ENCODE results near the gene KIAA0825.
"Not testable (repeated sequence)": the region's sequence is repeated elsewhere in the genome, so short reads cannot be mapped to it uniquely, and the experiment has no call there.

Gene KIAA0825

GRCh38 chr5:94181895-94182294 is 436.5 kb downstream of the KIAA0825 start:
- TF ChIP-seq, protein P1, sequence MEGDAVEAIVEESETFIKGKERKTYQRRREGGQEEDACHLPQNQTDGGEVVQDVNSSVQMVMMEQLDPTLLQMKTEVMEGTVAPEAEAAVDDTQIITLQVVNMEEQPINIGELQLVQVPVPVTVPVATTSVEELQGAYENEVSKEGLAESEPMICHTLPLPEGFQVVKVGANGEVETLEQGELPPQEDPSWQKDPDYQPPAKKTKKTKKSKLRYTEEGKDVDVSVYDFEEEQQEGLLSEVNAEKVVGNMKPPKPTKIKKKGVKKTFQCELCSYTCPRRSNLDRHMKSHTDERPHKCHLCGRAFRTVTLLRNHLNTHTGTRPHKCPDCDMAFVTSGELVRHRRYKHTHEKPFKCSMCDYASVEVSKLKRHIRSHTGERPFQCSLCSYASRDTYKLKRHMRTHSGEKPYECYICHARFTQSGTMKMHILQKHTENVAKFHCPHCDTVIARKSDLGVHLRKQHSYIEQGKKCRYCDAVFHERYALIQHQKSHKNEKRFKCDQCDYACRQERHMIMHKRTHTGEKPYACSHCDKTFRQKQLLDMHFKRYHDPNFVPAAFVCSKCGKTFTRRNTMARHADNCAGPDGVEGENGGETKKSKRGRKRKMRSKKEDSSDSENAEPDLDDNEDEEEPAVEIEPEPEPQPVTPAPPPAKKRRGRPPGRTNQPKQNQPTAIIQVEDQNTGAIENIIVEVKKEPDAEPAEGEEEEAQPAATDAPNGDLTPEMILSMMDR (IDR thresholded peaks at IDR 0.05; ENCODE audit: borderline replicate concordance, insufficient read depth, low read depth, low read length): 0 out of 2 replicates have a peak, but pooled peaks have one; percentile 28
- H3K4me3 ChIP-seq (ENCODE audit: low read depth, low read length): no peak overlapping the region

DNA sequence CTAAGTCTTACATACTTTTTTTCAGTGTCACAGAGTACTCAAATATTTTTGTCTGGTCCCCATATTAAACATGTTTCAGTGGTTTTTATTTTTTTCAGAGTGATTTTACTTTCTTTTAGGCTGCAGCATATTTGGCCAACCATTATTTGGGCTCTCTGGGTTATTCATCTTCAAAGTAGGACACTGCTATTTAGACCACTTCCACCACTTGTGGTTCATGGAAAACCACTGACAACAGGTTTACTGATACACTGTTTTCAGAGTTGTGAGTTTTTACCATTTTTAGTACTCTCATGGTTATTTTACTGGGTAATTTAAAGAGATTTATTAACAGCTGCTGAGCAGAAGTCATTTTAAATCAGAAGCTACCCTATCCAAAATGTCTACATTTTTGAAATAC is 437.6 kb downstream of the KIAA0825 start:
- TF ChIP-seq, protein P1 (IDR thresholded peaks at IDR 0.05; ENCODE audit: borderline replicate concordance, insufficient read depth, low read depth, low read length): no peak
- no peak overlapping the region for H3K4me3 ChIP-seq (ENCODE audit: low read depth, low read length)

GRCh38 chr5:94175912-94176311 is 442.5 kb downstream of the KIAA0825 start:
- H3K4me3 ChIP-seq (ENCODE audit: low read depth, low read length): no peak overlapping the region
- TF ChIP-seq, protein P1 (IDR thresholded peaks at IDR 0.05; ENCODE audit: borderline replicate concordance, insufficient read depth, low read depth, low read length): no peak

- H3K4me3 ChIP-seq (ENCODE audit: low read depth, low read length): no peak overlapping the region
- TF ChIP-seq, protein P1 (IDR thresholded peaks at IDR 0.05; ENCODE audit: borderline replicate concordance, insufficient read depth, low read depth, low read length): no peak
Measured at GRCh38 chr5:94174748-94175411, 443.5 kb downstream of the KIAA0825 start.

- TF ChIP-seq, protein P1 (IDR thresholded peaks at IDR 0.05; ENCODE audit: borderline replicate concordance, insufficient read depth, low read depth, low read length): no peak
- no peak overlapping the region for H3K4me3 ChIP-seq (ENCODE audit: low read depth, low read length)
Measured at GRCh38 chr5:94173100-94173499, 445.3 kb downstream of the KIAA0825 start.

- H3K4me3 ChIP-seq (ENCODE audit: low read depth, low read length): not testable (repeated sequence)
Measured at GRCh38 chr5:94171070-94171469, 447.3 kb downstream of the KIAA0825 start.

DNA sequence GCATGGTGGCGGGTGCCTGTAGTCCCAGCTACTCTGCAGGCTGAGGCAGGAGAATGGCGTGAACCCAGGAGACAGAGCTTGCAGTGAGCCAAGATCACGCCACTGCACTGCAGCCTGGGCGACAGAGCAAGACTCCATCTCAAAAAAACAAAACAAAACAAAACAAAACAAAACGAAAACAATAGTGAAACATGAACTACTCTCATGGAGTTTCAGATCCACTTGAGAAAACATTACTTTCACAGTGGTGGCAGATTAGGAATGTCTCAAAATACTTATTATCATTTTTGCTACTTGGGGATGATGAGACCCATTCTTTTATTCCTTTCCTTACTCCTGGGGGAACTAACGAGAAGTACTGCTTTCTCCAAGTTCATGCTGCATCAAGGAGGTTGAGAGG is 448.2 kb downstream of the KIAA0825 start:
- H3K4me3 ChIP-seq (ENCODE audit: low read depth, low read length): not testable (repeated sequence)

DNA sequence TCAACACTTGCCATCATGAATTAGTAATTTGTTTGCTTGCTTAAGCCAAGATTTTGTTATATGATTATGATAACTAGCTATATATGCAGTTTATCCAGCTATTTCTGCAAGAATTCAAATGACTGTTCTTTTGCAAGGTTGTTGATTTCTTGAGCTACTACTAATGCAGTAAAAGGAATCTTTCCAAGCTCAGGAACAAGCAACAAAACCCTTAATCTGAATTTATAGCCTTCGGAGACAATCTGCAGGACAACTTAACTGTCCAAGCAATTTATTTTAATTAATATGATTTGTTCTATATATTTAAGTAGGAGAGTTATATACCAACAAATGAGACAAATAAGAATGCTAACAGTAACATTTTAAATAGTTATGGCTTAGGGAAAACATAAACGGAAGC is 450.3 kb downstream of the KIAA0825 start:
- TF ChIP-seq, protein P1 (IDR thresholded peaks at IDR 0.05; ENCODE audit: borderline replicate concordance, insufficient read depth, low read depth, low read length): no peak
- no peak overlapping the region for H3K4me3 ChIP-seq (ENCODE audit: low read depth, low read length)

All from GM12875 (cell line).